ENCODE results near the gene MDGA2.

DNA sequence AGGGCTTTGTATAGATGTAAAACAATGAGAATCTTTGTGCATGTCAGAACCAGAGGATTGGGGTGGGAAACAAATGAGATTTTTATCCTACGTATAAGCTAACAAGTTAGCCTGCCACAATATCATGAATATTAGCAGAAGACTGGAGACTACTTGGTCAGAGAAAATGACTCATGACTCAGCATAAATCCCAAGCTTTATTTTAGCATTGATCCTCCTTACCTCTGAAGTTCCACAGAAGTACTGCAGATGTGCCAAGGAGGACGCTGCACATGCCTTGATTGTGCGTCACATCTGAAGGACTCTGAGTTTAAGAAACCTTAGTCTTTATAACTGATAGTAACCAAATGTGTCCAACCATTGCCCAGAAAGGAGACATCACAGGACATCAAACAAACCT, 789.8 kb downstream of the MDGA2 start:
- TF ChIP-seq, protein P1, sequence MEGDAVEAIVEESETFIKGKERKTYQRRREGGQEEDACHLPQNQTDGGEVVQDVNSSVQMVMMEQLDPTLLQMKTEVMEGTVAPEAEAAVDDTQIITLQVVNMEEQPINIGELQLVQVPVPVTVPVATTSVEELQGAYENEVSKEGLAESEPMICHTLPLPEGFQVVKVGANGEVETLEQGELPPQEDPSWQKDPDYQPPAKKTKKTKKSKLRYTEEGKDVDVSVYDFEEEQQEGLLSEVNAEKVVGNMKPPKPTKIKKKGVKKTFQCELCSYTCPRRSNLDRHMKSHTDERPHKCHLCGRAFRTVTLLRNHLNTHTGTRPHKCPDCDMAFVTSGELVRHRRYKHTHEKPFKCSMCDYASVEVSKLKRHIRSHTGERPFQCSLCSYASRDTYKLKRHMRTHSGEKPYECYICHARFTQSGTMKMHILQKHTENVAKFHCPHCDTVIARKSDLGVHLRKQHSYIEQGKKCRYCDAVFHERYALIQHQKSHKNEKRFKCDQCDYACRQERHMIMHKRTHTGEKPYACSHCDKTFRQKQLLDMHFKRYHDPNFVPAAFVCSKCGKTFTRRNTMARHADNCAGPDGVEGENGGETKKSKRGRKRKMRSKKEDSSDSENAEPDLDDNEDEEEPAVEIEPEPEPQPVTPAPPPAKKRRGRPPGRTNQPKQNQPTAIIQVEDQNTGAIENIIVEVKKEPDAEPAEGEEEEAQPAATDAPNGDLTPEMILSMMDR (IDR thresholded peaks at IDR 0.05), result no peak
- no peak for TF ChIP-seq POLR2A (IDR thresholded peaks at IDR 0.05)

Data from uterus (tissue), 2 donors.